Femur (tissue), 1 donor: ENCODE data around the gene EIF1B.

Source experiments
- DNase-seq: peaks from one replicate; pipeline ENCODE4 v3.0.0-alpha.2; 2017

The EIF1B gene

DNA sequence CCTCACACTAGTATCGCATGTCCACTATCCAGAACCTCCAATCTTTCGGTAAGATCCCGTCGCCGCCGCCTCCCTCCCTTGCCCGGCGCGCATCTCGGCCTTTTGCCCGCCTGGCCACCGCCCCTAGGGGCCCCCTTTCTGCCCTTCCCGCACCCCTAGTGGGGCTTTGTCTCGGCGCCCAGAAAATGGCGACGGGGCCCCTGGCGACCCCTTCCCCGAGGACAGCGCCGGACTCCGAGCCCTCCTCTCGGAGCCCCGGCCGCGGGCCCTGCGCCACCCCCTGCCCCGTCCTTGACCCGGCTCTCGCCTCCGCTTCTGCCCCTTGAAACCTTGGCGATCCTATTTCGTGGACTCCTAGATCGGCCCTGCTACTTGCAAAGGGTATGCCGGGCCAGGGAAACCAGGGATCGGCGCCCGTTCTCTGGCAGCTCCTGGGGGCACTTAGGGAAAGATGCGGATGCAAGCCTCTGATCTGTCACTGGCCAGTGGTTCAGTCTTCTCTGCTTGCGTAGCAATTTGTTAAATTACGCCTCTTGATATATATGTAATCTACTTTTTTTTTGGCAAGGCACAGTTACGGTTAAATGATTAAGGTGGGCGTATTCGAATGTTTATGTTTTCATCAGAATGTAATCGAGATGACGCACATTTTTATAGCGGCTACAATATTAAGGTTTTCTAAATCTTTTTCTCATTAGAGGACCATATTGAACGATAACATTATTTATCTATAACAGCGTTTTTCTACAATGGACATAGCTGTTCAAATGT lies 603 bp downstream of the EIF1B start:
- DNase-seq = peak; percentile 62

DNA sequence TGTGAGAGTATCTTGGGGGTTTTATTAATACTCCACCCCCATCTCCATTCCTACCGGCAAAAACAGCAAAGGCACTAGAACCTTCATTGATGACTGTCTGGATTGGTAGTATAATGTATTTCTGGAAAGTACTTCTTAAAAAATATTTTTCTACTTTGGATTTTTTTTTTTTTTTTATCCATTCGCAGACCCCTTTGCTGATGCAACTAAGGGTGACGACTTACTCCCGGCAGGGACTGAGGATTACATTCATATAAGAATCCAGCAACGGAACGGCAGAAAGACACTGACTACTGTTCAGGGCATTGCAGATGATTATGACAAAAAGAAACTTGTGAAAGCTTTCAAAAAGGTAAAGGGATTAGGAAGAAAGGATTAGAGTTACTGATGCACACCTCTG lies 1.2 kb downstream of the EIF1B start:
- no peak for DNase-seq

GRCh38 chr3:40312661-40313226 lies 3.2 kb downstream of the EIF1B start:
- DNase-seq = no peak

DNA sequence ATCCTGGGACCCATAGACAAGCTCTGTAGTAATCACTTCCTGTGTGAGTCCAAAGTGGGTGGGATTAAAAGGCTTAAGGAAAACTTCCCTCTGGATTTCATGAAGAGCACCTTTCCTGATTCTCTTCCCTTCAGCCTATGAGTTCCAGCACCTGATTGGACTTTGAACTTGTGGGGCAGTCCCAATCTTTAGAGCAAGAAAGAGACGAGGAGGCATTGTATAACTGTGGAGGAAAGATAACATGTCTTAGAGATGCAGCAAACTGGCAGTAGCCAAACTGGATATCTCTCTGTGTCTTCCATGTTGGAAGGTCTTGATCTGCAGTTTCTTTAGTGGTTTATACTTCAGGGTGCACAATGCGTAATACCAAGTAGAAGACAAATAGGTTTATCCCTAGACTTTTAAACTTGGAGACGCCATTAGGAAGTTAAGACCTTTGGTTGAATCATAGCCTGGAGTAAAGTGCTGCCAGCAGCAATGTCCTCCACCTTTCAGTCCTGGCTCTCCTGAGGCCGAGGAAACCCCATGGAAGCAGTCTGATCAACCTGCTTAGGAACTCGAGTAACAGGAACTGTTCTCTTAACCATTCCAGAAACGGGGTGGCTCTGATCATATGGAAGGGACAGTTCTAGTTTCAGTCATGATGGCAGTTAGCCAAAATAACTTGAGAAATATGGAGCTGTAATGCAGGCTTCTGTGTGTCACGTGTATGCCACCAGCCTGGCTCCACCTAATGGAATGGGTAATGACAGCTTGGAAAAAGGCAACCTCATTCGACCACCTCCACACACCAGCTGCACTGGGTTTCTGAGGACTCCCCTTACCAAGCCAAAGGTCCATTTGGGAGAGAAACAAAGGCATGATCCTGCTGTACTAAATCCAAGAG lies 4.7 kb downstream of the EIF1B start:
- DNase-seq = no peak

- peak; percentile 41 for DNase-seq
Measured at GRCh38 chr3:40317061-40317855, 7.8 kb downstream of the EIF1B start.

DNA sequence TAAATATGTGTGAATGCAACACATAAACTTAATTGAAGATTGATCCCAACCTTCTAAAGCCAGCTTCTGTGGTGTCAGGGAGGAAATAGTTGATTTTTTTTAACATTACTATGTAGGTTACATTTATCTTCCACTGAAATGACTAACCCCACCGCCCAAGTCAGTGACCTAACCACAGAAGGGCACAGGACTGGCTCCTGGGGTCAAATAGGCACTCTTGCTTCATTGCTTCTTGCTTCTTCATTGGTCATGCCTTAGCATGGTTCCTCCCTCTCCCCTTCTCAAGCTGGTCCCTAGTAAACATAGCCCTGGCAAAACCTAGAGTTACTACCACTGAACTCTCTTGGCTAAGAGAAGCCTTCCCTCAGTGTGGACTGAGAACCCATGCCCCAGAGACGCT lies 12.3 kb downstream of the EIF1B start:
- DNase-seq = no peak

GRCh38 chr3:40323946-40324345 lies 14.4 kb downstream of the EIF1B start:
- no peak for DNase-seq

DNA sequence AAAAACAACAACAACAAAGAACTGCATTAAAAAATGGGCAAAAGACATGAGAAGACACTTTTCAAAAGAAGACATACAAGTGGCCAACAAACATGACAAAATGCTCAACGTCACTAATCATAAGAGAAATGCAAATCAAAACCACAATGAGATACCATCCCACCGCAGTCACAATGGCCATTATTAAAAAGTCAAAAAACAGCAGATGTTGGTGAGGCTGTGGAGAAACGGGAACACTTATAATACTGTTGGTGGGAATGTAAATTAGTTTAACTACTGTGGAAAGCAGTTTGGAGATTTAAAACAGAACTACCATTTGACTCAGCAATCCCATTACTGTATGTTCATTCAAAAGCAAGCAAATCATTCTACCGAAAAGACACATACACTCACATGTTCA lies 15.1 kb downstream of the EIF1B start:
- no peak for DNase-seq

GRCh38 chr3:40325465-40325864 lies 16.0 kb downstream of the EIF1B start:
- no peak for DNase-seq

- DNase-seq = no peak
Measured at GRCh38 chr3:40328374-40328773, 18.9 kb downstream of the EIF1B start.

DNA sequence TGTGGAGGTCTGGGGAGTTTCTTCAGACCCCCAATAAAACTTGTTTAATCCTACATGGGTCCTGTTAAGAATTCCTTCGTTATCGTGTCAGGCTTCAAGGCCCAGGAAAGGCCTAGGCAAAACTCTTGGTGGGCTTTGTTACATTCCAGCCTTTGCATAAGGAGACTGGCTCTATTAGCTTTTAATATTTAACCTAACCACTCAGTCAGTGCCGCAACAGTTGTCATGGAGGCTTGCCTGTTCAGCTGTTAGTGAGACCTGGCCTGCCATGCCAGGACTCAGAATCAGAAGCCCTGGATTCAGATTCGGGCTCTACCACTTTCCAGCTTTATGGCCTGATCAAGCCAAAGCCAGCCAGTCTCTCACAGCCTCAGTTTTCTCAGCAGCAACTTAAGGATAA lies 19.6 kb downstream of the EIF1B start:
- no peak for DNase-seq

GRCh38 chr3:40332684-40333083 lies 23.2 kb downstream of the EIF1B start:
- no peak for DNase-seq

DNA sequence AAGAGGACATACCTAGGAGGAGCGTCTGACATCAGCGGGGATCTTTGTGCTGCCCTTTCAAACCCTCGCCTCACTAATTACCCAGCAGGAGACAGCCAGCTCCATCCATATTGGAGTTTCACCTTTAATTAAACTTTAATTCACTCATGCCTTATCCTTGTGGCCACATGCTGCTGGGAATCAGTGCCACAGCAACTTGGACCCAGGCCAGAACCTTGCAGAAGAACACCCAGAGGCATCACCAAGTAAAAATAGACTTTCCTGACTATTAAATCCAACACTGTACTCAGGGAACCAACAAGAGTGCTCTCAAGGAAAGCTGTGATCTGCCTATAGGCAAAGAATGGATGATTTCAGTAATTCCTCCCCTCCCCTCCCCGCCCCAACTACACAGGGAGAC lies 23.9 kb downstream of the EIF1B start:
- DNase-seq = peak; percentile 46

GRCh38 chr3:40333852-40334251 lies 24.3 kb downstream of the EIF1B start:
- no peak for DNase-seq

- no peak for DNase-seq
Measured at GRCh38 chr3:40336101-40336500, 26.6 kb downstream of the EIF1B start.

DNA sequence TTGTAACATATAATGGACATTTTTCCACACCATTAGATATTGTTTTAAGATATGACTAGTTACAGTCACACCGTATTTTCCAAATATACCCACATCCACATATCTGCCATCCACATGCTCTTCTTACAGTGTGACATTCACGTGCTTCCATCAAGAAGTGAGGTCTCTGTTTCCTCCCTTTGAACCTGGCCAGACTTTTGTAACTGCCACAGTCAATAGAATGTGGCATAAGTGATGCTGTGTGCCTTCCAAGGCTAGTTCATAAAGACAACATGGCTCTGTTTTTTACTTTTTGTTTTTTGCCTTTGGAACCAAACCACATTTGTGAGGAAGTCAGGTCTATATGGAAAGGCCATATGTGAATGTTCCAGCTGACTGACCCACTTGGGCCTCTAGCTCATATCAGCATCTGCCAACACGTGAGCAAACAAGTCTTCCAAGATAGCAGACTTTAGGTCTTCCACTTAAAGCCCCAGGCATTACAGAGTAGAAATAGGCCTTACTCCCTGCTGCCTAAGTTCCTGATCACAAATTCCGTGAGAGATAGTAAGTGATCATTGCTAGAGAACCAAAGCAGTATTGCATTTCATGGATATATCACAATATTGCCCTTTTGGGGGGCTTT lies 27.1 kb downstream of the EIF1B start:
- DNase-seq = no peak

- DNase-seq = no peak
Measured at GRCh38 chr3:40337136-40338108, 27.9 kb downstream of the EIF1B start.

DNA sequence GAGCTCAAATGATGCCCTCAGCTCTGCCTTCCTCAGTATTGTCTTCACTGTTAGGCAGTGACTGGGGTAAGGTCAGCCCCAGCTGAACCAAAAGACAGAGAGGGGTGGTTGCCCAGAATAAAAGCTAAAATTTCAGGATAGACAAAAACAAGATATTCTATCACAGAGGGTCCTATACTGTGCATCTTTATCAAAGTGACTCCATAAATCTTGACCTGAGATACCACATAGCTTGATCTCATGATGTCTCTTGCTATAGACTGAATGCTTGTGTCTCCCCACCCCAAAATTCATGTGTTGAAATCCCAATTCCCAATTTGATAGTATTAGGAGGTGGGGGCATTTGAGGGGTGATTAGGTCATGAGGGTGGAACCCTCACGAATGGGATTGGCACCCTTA lies 30.4 kb downstream of the EIF1B start:
- no peak for DNase-seq

DNA sequence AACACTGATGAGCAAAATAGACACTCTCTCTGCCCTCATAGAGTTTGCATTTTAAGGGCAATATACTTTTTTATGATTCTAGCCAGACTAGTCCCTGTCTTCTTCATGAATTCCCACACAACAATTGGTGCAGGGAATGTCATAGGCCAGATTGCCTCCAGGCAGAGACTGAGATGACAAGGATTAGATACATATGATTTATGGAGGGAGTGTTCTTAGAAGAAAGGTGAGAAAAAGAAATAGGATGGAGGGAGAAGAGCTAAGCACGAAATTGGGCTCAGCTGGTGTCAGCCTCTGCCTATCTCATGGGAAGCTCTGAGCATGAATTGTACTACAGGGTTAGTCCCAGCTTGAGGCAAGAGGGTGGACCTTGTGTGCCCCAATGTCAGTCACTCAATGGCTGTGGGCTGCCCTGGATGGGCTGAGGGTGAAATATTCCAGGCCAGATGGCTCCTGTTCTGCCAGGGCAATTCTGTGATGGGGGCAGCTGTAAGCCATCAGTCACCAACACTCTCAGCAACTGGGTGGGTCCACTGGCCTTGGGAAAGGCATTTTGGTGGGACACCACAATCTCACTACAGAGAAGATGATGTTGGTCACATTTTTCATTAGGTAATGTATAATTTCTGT lies 31.1 kb downstream of the EIF1B start:
- no peak for DNase-seq

- no peak for DNase-seq
Measured at GRCh38 chr3:40341671-40342070, 32.2 kb downstream of the EIF1B start.

DNA sequence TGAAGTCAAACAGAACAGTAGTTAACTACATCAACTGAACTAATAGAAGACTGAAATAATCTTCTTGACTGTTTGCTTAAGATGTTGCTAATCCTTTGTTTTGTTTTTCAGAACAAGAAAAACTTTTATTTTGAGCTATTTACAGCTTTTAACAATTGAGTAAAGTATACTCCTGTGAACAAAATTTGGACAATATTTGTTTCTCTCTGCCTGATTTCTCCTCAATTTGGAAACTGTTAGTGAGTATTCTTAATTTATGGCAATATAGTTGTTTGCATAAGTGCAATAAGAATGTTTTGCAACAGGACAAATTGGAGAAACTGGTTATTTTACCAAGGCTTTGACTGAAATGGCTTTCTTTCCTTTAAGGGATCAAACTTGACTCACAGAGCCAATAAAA lies 41.0 kb downstream of the EIF1B start:
- no peak for DNase-seq
